ENCODE measurements around the gene NFIX. TPM values are rescaled to one million over a fixed set of nuclear protein-coding genes. Genes with fewer than 3 reads are reported as not detected.

The NFIX gene
- total and polyA plus RNA-seq, 12 donors = 16.8 to 162 (median 138) TPM

GRCh38 chr19:13120817-13121216 is 125.5 kb downstream of the NFIX start:
- Histone ChIP-seq H3K4me3 (no peak overlapping the region), H3K27me3 (no peaks in the 10 kb centered on the region), H3K27ac (no peak overlapping the region), H3K36me3 (peaks cover 0 to 13% (median 0%) of the 10 kb centered on the region in 9 donors), H3K4me1 (peaks cover 7 to 44% (median 36%) of the 10 kb centered on the region in 9 donors), H3K9me3 (no peaks in the 10 kb centered on the region)
- no peak for TF ChIP-seq CTCF (IDR thresholded peaks at IDR 0.05)
- DNase-seq (no peak), ATAC-seq (no peak)
- 65 to 68% methylated on average over 10 of the region's 10 CpGs for WGBS, 2 donors
- intact Hi-C loops (cut with DNase I) = loop anchor here in 3 of 10 donors (10.0 kb wide), 1 partner anchor 144 kb away; no protein-coding TSS in a partner anchor

GRCh38 chr19:13121551-13122274 is 126.4 kb downstream of the NFIX start:
- ATAC-seq = no peak
- no peak for DNase-seq
- WGBS, 2 donors = 83 to 86% methylated on average over 18 of the region's 18 CpGs
- H3K4me1 ChIP-seq = peaks cover 7 to 38% (median 32%) of the 10 kb centered on the region in 9 donors
- H3K27ac ChIP-seq = no peak overlapping the region
- no peaks in the 10 kb centered on the region for H3K27me3 ChIP-seq
- intact Hi-C loops (cut with DNase I) = loop anchor here in 3 of 10 donors (10.0 kb wide), 1 partner anchor 143 kb away; no protein-coding TSS in a partner anchor
- H3K36me3 ChIP-seq = peaks cover 0 to 21% (median 0%) of the 10 kb centered on the region in 9 donors
- H3K4me3 ChIP-seq = no peak overlapping the region
- no peaks in the 10 kb centered on the region for H3K9me3 ChIP-seq
- no peak for TF ChIP-seq CTCF (IDR thresholded peaks at IDR 0.05)

GRCh38 chr19:13122275-13122878 is 127.1 kb downstream of the NFIX start:
- ATAC-seq = no peak
- WGBS, 2 donors = 80 to 91% methylated on average over 13 of the region's 13 CpGs
- Histone ChIP-seq H3K4me3 (no peak overlapping the region), H3K27me3 (no peaks in the 10 kb centered on the region), H3K9me3 (no peaks in the 10 kb centered on the region), H3K27ac (no peak overlapping the region), H3K36me3 (peaks cover 0 to 22% (median 0%) of the 10 kb centered on the region in 9 donors), H3K4me1 (peaks cover 7 to 32% (median 25%) of the 10 kb centered on the region in 9 donors)
- DNase-seq = no peak
- intact Hi-C loops (cut with DNase I) = loop anchor here in 3 of 10 donors (10.0 kb wide), 1 partner anchor 142 kb away; no protein-coding TSS in a partner anchor
- TF ChIP-seq CTCF (IDR thresholded peaks at IDR 0.05) = no peak

GRCh38 chr19:13122980-13123957 is 128.0 kb downstream of the NFIX start:
- ATAC-seq (no peak), DNase-seq (no peak)
- 92 to 94% methylated on average over 20 of the region's 20 CpGs for WGBS, 2 donors
- intact Hi-C loops (cut with DNase I) = loop anchor here in 3 of 10 donors (10.0 kb wide), 1 partner anchor 142 kb away; no protein-coding TSS in a partner anchor
- H3K27ac ChIP-seq = no peak overlapping the region
- TF ChIP-seq CTCF (IDR thresholded peaks at IDR 0.05) = no peak
- H3K36me3 ChIP-seq = peaks cover 0 to 22% (median 0%) of the 10 kb centered on the region in 9 donors
- H3K4me3 ChIP-seq = no peak overlapping the region
- H3K4me1 ChIP-seq = peaks cover 7 to 29% (median 21%) of the 10 kb centered on the region in 9 donors
- H3K27me3 ChIP-seq = no peaks in the 10 kb centered on the region
- H3K9me3 ChIP-seq = no peaks in the 10 kb centered on the region

Measured in heart right ventricle (tissue), 16 donors.